C4-2B (cell line): ENCODE results near the gene ZNRF3.

Experiments
- ZFX ChIP-seq: fragments of 450-650 bp; IDR thresholded peaks from 2 replicates; pipeline ENCODE4 v1.6.1; 2017
- TF ChIP-seq, protein P1 (sequence below): fragments of 450-650 bp; conservative IDR thresholded peaks from 2 replicates; pipeline ENCODE4 v1.5.1; 2017; ENCODE audit warnings: mild to moderate bottlenecking

DNA sequence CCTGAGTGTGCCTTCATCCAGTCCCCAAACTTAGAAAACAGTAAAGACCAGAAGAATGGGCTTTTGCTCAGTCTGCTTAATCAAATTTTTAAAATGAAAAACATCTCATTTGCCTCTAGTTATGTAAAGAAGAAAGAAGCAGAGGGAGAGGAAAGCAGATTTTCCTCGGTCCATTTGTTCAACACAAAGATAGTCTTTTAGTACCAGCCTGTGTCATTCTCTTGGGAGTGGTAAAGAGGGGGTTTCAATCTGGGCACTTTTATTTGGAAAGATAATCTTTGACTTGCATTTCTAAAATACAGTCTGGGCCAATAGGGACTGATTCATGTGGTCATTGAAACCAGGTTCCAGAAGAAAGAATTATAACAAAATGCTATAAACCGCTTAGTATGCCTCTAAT is 218.9 kb downstream of the ZNRF3 start:
- TF ChIP-seq, protein P1, sequence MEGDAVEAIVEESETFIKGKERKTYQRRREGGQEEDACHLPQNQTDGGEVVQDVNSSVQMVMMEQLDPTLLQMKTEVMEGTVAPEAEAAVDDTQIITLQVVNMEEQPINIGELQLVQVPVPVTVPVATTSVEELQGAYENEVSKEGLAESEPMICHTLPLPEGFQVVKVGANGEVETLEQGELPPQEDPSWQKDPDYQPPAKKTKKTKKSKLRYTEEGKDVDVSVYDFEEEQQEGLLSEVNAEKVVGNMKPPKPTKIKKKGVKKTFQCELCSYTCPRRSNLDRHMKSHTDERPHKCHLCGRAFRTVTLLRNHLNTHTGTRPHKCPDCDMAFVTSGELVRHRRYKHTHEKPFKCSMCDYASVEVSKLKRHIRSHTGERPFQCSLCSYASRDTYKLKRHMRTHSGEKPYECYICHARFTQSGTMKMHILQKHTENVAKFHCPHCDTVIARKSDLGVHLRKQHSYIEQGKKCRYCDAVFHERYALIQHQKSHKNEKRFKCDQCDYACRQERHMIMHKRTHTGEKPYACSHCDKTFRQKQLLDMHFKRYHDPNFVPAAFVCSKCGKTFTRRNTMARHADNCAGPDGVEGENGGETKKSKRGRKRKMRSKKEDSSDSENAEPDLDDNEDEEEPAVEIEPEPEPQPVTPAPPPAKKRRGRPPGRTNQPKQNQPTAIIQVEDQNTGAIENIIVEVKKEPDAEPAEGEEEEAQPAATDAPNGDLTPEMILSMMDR = no peak
- no peak for TF ChIP-seq ZFX
